Thymus (tissue), 11 donors: ENCODE results near the gene SLC26A5. TPM values are rescaled to one million over a fixed set of nuclear protein-coding genes. Genes with fewer than 3 reads are reported as not detected.

ENCODE experiments used
- DNase-seq, 9 donors: peaks; one replicate each; pipeline ENCODE4 v3.0.0-alpha.2; 2013; ENCODE audit warnings: low spot score in 9 of 9, low read depth in 6 of 9, missing footprints in 1 of 9
- H3K27ac ChIP-seq, 2 donors: one replicate each; pipeline ENCODE4 v1.5.1; 2013; ENCODE audit warnings: control low read depth in 1 of 2, low read depth in 1 of 2, low read length in 1 of 2, mild to moderate bottlenecking in 1 of 2, moderate library complexity in 1 of 2
- H3K27me3 ChIP-seq, 2 donors: one replicate each; pipeline ENCODE4 v1.5.1; 2013; ENCODE audit warnings: low read length in 1 of 2; ENCODE audit not compliant: control insufficient read depth in 2 of 2, insufficient read depth in 1 of 2
- H3K36me3 ChIP-seq, 2 donors: one replicate each; pipeline ENCODE4 v1.5.1; 2013; ENCODE audit warnings: low read length in 1 of 2, mild to moderate bottlenecking in 1 of 2, moderate library complexity in 1 of 2; ENCODE audit not compliant: control insufficient read depth in 2 of 2, insufficient read depth in 2 of 2
- H3K4me1 ChIP-seq, 2 donors: one replicate each; pipeline ENCODE4 v1.5.1; 2013; ENCODE audit warnings: low read length in 2 of 2; ENCODE audit not compliant: control insufficient read depth in 2 of 2, insufficient read depth in 2 of 2
- H3K4me3 ChIP-seq, 2 donors: one replicate each; pipeline ENCODE4 v1.5.1; 2013; ENCODE audit warnings: low read length in 2 of 2, control low read depth in 1 of 2, mild to moderate bottlenecking in 1 of 2
- H3K9me3 ChIP-seq, 2 donors: one replicate each; pipeline ENCODE4 v1.5.1; 2013; ENCODE audit warnings: low read length in 1 of 2, mild to moderate bottlenecking in 1 of 2; ENCODE audit not compliant: control insufficient read depth in 2 of 2, insufficient read depth in 1 of 2
- WGBS: extraction: QIAGEN DNeasy Blood & Tissue Kit; methylation state at CpG from one replicate; pipeline ENCODE4 v1.1.7; 2013; 5-methylcytosine and 5-hydroxymethylcytosine counted together
- polyA plus RNA-seq: library from polyadenylated mRNA; stranded (reverse); fragments of 200-250 nt; gene quantifications from one replicate; pipeline ENCODE4 v1.2.3, GENCODE V29; 2013
- total RNA-seq: library from RNA; stranded (reverse); fragments of 120-200 nt; gene quantifications from one replicate; pipeline ENCODE4 v1.2.4, GENCODE V29; 2013
- donor health status: healthy.

Gene SLC26A5
- total and polyA plus RNA-seq, 2 donors, result 0.05 to 0.07 TPM

- Histone ChIP-seq H3K9me3 (no peaks in the 10 kb centered on the region), H3K4me3 (peak within 1 kb of the TSS; percentile 78 to 86), H3K27me3 (no peaks in the 10 kb centered on the region), H3K27ac (peak within 1 kb of the TSS; percentile 71 to 94), H3K4me1 (peaks cover 10 to 12% of the 10 kb centered on the region in 2 donors), H3K36me3 (peaks cover 10 to 19% of the 10 kb centered on the region in 2 donors)
- DNase-seq, result peak; percentile 68 to 93 (median 83)
- 11% methylated on average over 43 of the region's 43 CpGs for WGBS
These were observed 101.4 kb downstream of the SLC26A5 start, which contains the start of gene DNAJC2 for GRCh38 chr7:103344453-103345149. Gene DNAJC2, minus strand, starts transcription at chr7:103344767. Its CDS starts 145 bp downstream, at chr7:103344622.

GRCh38 chr7:103343758-103344452, 102.1 kb downstream of the SLC26A5 start:
- no peaks in the 10 kb centered on the region for H3K27me3 ChIP-seq
- peaks cover 11 to 19% of the 10 kb centered on the region in 2 donors for H3K36me3 ChIP-seq
- peaks cover 8 to 10% of the 10 kb centered on the region in 2 donors for H3K4me1 ChIP-seq
- peak overlapping the region; percentile 78 to 86 for H3K4me3 ChIP-seq
- peak overlapping the region; percentile 71 to 94 for H3K27ac ChIP-seq
- 1% methylated on average over 26 of the region's 26 CpGs for WGBS
- no peaks in the 10 kb centered on the region for H3K9me3 ChIP-seq
- DNase-seq, result peak in 7 of 9 donors; percentile 11 to 64 (median 43)

DNA sequence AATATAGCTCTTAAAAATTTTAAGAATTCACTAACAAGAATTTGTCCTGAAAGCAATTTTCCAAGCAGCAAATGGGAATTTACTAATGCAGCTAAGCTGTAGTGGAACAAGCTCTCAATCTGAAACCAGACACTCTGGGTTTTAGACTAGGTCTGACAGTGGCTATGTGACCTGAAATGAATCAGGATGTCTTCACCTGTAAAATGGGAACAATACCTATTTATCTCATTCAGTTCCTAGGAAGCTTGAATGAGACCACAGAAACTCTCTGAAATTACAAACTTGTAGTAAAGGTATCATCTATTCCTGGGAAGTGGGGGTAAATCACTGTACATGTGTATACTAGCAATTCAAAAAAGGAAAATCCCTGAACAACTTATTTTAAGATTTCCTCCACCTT, 102.7 kb downstream of the SLC26A5 start:
- Histone ChIP-seq H3K27ac (no peak overlapping the region), H3K4me3 (peak overlapping the region; percentile 78 to 86), H3K4me1 (peaks cover 6 to 8% of the 10 kb centered on the region in 2 donors)

GRCh38 chr7:103341466-103341865, 104.5 kb downstream of the SLC26A5 start:
- no peak for DNase-seq
- H3K36me3 ChIP-seq, result peaks cover 19 to 39% of the 10 kb centered on the region in 2 donors
- no peak overlapping the region for H3K4me3 ChIP-seq
- 97% methylated on average over 2 of the region's 2 CpGs for WGBS
- peaks cover 6% of the 10 kb centered on the region in 2 donors for H3K4me1 ChIP-seq
- no peaks in the 10 kb centered on the region for H3K9me3 ChIP-seq
- H3K27ac ChIP-seq, result no peak overlapping the region
- H3K27me3 ChIP-seq, result no peaks in the 10 kb centered on the region

More for the DNA sequence above, 102.7 kb downstream of the SLC26A5 start:
- H3K36me3 ChIP-seq, result peaks cover 11 to 21% of the 10 kb centered on the region in 2 donors
- DNase-seq, result no peak
- H3K27me3 ChIP-seq, result no peaks in the 10 kb centered on the region
- H3K9me3 ChIP-seq, result no peaks in the 10 kb centered on the region

DNA sequence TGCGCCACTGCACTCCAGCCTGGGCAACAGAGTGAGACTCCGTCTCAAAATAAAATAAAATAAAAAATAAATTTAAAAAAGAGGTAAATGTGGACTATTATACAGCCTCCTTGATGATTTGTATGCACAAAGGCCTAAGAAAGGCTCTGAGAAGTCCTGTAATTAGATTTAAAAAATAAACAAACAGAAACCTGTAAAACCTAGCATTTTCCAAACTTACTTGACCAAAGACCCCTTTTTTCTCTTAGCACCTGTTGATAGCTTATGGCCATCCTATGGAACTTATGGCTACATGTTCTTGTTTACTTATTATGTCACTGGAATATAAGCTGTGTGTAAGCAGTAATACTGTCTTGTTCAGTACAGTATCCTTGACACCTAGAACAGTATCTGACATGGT, 107.1 kb downstream of the SLC26A5 start:
- H3K27ac ChIP-seq, result no peak overlapping the region
- WGBS, result 98% methylated on average over 2 of the region's 2 CpGs
- peaks cover 6% of the 10 kb centered on the region in 2 donors for H3K4me1 ChIP-seq
- no peaks in the 10 kb centered on the region for H3K9me3 ChIP-seq
- H3K27me3 ChIP-seq, result no peaks in the 10 kb centered on the region
- H3K36me3 ChIP-seq, result peaks cover 19 to 43% of the 10 kb centered on the region in 2 donors
- DNase-seq, result no peak
- no peak overlapping the region for H3K4me3 ChIP-seq

- H3K27me3 ChIP-seq, result no peaks in the 10 kb centered on the region
- no peak for DNase-seq
- H3K36me3 ChIP-seq, result peaks cover 22 to 46% of the 10 kb centered on the region in 2 donors
- H3K9me3 ChIP-seq, result no peaks in the 10 kb centered on the region
- H3K4me3 ChIP-seq, result no peak overlapping the region
- H3K27ac ChIP-seq, result no peak overlapping the region
- H3K4me1 ChIP-seq, result no peaks in the 10 kb centered on the region
- 97% methylated on average over 2 of the region's 2 CpGs for WGBS
These were observed 109.2 kb downstream of the SLC26A5 start for GRCh38 chr7:103336761-103337160.

GRCh38 chr7:103325744-103326143, 120.3 kb downstream of the SLC26A5 start:
- no peak for DNase-seq
- Histone ChIP-seq H3K4me1 (no peaks in the 10 kb centered on the region), H3K9me3 (no peaks in the 10 kb centered on the region), H3K4me3 (no peak overlapping the region), H3K36me3 (peaks cover 21 to 55% of the 10 kb centered on the region in 2 donors), H3K27me3 (no peaks in the 10 kb centered on the region), H3K27ac (no peak overlapping the region)
- WGBS, result 92% methylated on average over 8 of the region's 8 CpGs
